Measurements from ENCODE around the gene CPM.
A peak's percentile ranks its signal among the peaks of the same experiment; 100 is the strongest.
"Not testable (repeated sequence)": the region's sequence is repeated elsewhere in the genome, so short reads cannot be mapped to it uniquely, and the experiment has no call there.

Gene CPM

GRCh38 chr12:68825569-68826217 lies 107.3 kb downstream of the CPM start:
- no peak for DNase-seq (ENCODE audit: low read depth)

GRCh38 chr12:68824597-68825250 lies 108.2 kb downstream of the CPM start:
- DNase-seq (ENCODE audit: low read depth), result no peak

DNA sequence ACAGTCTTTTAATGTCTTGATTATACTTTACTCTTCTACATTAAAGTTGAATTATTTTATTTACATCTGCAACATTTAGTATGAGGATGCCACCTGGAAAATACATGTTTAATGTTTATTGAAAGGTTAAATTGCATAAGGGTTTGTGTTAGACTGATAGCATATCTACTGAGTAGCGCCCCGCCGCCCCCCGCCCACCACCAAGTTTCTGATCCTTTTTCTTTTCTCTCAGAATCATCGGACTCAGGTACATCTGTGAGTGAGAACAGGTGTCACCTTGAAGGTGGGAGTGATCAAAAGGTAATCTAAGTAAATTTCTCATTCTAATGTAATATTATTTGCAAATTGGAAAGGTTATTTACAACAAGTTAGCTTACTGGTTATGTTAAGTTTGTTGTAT lies 108.8 kb downstream of the CPM start:
- no peak for DNase-seq (ENCODE audit: low read depth)

DNA sequence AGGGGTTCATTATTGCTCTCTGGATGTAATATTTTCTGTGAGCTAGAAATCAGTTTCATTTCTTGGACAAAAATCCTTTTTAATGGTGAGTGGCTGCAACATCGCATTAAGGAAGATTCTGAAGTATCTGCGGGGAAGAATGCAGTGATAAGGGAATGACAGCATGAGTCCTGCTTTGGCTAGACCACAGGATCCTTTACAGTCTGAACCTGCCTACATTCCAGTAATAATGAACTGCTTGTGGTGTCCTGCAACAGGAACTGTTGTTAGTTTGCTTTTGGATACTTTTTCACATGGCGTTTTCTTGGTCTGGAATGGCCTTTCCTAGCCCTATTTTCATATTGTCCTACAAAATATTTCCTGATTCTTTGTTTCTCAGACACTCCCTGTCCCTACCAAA lies 109.3 kb downstream of the CPM start:
- DNase-seq (ENCODE audit: low read depth), result peak; percentile 48

- no peak for DNase-seq (ENCODE audit: low read depth)
These were observed 111.4 kb downstream of the CPM start for GRCh38 chr12:68821357-68822188.

DNA sequence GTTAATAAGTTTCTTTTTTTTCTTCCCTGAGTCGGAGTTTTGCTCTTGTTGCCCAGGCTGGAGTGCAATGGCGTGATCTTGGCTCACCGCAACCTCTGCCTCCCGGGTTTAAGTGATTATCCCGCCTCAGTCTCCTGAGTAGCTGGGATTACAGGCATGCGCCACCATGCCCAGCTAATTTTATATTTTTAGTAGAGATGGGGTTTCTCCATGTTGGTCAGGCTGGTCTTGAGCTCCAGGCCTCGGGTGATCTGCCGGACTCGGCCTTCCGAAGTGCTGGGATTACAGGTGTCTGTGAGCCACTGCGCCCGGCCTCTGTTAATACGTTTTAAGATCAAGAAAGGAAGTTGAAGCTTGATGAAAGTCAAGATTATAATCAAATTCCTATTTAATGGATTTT lies 113.5 kb downstream of the CPM start:
- not testable (repeated sequence) for DNase-seq (ENCODE audit: low read depth)

DNA sequence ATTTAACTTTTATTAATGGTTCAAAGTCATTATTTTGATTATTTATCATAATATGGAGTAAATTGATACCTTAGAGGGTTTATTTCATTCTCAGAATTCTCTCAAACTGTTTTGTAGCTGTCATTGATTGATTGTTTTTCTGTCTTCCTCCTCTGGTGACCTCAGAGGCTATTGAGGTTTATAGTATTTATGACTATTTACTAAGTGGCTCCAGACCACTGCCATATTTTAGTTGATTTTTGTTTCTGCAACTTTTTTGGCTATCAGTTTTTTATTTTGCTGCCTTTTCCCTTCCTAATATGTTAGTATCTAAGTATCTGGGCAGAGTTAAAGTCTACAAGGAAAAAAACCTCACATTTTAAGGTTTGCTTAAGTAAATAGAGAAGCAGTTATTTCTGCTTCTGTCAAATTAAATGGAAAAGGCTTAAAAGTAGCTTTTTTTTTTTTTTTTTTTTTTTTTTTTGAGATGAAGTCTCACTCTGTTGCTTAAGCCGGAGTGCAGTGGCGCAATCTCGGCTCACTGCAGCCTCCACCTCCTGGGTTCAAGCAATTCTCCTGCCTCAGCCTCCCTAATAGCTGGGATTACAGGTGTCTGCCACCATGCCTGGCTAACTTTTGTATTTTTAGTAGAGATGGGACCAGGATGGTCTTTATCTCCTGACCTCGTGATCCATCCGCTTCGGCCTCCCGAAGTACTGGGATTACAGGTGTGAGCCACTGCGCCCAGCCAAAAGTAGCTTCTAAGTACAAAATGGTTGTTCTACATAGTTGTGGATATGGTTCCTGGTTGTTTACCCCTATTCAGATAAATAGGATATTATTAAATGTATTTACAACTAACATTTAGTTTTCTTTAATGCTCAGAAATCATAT lies 116.8 kb downstream of the CPM start:
- DNase-seq (ENCODE audit: low read depth), result no peak

DNA sequence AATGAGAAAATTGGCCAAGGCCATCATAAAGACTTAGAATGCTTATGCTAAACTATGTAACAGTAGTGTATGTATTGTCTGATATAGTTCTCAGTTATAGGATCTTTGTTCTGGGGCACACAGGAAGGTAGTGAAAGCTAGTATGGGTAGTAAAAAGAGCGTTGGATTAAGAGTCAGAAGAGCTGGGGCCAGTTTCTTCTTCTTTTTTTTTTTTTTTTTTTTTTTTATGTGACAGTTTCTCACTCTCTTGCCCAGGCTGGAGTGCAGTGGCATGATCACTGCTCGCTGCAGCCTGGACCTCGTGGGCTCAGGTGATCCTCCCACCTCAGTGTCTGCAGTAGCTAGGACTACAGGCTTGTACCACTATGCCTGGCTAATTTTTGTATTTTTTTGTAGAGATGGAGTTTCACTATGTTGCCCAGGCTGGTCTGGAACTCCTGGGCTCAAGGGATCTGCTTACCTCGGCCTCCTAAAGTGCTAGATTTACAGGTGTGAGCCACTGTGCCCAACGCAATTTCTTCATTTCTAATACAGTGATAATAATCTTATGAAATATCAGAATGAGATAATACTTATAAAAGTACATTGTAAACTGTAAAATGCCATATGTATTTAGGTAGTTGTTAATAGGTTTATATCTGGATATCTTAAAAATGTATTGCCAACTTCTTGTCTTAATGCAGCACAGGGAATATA lies 117.6 kb downstream of the CPM start:
- DNase-seq (ENCODE audit: low read depth), result no peak

DNA sequence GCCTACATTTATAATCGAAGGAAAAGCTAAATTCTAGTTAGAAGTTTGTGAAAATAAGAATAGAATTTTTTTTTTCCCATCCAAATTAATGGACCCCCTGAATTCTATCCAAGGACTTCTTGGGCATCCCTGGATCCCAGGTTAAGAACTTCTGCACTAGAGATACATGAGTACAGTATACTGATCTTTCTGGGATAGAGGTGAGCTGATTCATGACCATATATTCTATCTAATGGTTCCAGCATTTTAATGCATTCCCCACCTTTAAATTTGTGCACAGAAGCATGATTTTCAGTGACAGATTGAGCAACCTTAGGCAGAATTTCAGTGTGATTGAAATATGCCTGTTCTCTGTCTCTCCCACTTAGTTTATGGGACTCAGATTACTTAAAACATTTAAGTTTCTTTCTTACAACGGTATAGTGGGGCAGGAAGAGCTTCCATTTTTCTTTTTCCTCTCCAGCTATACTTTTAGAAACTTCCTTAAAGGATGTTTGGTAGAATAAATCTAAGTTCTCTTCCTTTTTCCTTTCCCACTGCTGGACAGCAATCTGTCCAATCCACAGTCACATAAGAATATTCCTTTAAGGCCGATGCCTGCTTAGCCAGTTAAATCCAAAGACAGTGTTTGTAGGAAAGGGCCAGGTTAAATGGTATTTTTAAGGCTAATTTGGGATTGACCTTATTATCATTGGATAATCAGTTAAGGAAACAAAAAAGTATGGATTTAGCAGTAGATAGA lies 118.3 kb downstream of the CPM start:
- DNase-seq (ENCODE audit: low read depth), result no peak

- DNase-seq (ENCODE audit: low read depth), result no peak
These were observed 119.8 kb downstream of the CPM start for GRCh38 chr12:68813242-68813593.

- no peak for DNase-seq (ENCODE audit: low read depth)
These were observed 120.3 kb downstream of the CPM start for GRCh38 chr12:68812553-68813241.

DNA sequence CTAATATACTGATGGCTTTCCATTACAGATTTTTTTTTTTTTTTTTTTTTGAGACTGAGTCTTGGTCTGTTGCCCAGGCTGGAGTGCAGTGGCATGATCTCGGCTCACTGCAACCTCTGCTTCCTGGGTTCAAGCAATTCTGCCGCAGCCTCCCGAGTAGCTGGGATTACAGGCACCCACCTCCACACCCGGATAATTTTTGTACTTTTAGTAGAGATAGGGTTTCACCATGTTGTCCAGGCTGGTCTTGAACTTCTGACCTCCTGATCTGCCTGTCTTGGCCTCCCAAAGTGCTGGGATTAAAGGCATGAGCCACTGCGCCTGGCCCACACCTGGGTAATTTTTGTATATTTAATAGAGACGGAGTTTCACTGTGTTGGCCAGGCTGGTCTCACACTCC lies 121.4 kb downstream of the CPM start:
- not testable (repeated sequence) for DNase-seq (ENCODE audit: low read depth)

- DNase-seq (ENCODE audit: low read depth), result not testable (repeated sequence)
These were observed 123.0 kb downstream of the CPM start for GRCh38 chr12:68810027-68810389.

DNA sequence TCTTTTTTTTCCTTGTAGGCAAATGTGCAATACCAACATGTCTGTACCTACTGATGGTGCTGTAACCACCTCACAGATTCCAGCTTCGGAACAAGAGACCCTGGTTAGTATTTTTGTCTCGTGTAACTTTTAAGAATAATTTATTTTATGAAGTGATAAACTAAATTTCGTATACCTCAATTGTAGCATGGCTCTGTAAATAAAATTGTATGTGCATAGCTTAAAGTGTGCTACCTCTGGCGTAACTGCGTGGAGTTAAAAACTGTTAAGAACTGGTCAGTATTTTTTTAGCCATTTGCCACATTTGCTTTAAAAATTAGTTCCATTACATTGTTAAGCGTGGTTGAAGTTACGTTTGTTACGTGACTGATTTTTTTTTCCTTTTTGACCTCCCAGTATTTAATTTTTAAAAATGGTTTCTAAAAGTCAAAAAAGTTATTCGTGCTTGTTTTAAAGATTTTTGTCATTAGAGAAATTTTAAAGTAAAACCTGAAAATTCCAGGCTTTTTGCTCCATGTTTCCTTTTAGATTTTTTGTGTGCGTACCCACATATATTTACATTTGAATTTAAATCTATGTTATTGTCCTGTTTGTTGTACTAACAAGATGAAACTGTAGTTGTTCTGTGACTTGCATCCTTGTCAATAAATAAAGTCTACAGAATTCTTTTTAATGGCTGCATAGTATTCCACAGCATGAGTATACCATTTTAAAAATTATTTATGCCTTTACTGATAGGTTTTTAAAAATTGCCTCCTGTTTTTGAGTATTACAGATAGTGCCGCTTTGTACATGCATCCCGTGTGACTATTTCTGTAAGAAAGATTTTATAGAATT lies 123.6 kb downstream of the CPM start:
- no peak for DNase-seq (ENCODE audit: low read depth)

DNA sequence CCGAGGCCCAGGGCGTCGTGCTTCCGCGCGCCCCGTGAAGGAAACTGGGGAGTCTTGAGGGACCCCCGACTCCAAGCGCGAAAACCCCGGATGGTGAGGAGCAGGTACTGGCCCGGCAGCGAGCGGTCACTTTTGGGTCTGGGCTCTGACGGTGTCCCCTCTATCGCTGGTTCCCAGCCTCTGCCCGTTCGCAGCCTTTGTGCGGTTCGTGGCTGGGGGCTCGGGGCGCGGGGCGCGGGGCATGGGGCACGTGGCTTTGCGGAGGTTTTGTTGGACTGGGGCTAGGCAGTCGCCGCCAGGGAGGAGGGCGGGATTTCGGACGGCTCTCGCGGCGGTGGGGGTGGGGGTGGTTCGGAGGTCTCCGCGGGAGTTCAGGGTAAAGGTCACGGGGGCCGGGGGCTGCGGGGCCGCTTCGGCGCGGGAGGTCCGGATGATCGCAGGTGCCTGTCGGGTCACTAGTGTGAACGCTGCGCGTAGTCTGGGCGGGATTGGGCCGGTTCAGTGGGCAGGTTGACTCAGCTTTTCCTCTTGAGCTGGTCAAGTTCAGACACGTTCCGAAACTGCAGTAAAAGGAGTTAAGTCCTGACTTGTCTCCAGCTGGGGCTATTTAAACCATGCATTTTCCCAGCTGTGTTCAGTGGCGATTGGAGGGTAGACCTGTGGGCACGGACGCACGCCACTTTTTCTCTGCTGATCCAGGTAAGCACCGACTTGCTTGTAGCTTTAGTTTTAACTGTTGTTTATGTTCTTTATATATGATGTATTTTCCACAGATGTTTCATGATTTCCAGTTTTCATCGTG lies 124.4 kb downstream of the CPM start:
- peak; percentile 93 for DNase-seq (ENCODE audit: low read depth)

- peak; percentile 87 for DNase-seq (ENCODE audit: low read depth)
These were observed 125.2 kb downstream of the CPM start, which contains the start of gene MDM2 for GRCh38 chr12:68807576-68808387. TSS of gene MDM2 (plus strand) at chr12:68808177. CDS start at chr12:68808478, 301 bp downstream.

DNA sequence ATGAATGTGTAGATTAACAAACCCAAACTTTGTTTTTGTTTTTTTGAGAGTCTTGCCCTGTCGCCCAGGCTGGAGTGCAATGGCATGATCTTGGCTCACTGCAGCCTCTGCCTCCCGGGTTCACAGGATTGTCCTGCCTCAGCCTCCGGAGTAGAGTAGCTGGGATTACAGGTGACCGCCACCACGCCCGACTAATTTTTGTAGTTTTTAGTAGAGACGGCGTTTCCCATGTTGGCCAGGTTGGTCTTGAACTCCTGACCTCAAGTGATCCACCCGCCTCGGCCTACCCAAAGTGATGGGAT lies 125.7 kb downstream of the CPM start:
- DNase-seq (ENCODE audit: low read depth), result not testable (repeated sequence)

Measured in EH (cell line).